CD4-positive, alpha-beta memory T cell (primary cell): ENCODE results near the gene ADAMTS3. TPM values are rescaled to one million over a fixed set of nuclear protein-coding genes. Genes with fewer than 3 reads are reported as not detected.
"Not testable (repeated sequence)": the region's sequence is repeated elsewhere in the genome, so short reads cannot be mapped to it uniquely, and the experiment has no call there.

Experiments
- CTCF ChIA-PET: fragments of 350-600 bp; sonication (Branson Sonifier 250); formaldehyde crosslinking; loops from one replicate; lab custom pipeline; 2021; ENCODE audit warnings: inconsistent platforms; ENCODE audit not compliant: partially characterized antibody; lab: Charles Lee
- POLR2A ChIA-PET: fragments of 350-600 bp; sonication (Branson Sonifier 250); formaldehyde crosslinking; loops from one replicate; lab custom pipeline; 2021; ENCODE audit not compliant: partially characterized antibody; lab: Charles Lee
- DNase-seq, 5 donors: peaks; one replicate each; pipeline versions ENCODE4 v3.0.0 to v3.0.0-alpha.2; 2020 to 2022; ENCODE audit warnings: mixed read lengths in 1 of 5
- H3K27ac ChIP-seq: one replicate; pipeline ENCODE4 v1.7.0; 2013; ENCODE audit warnings: low read depth, low read length
- H3K27me3 ChIP-seq: 2 replicates; pipeline ENCODE4 v1.7.0; 2013; ENCODE audit warnings: mild to moderate bottlenecking, low read length, moderate library complexity; ENCODE audit not compliant: insufficient read depth
- H3K36me3 ChIP-seq: 2 replicates; pipeline ENCODE4 v1.7.0; 2013; ENCODE audit warnings: mild to moderate bottlenecking, low read length, moderate library complexity; ENCODE audit not compliant: insufficient read depth
- H3K4me1 ChIP-seq: 2 replicates; pipeline ENCODE4 v1.7.0; 2013; ENCODE audit warnings: mild to moderate bottlenecking, low read length, moderate library complexity; ENCODE audit not compliant: insufficient read depth
- H3K4me3 ChIP-seq, 2 donors: one replicate each; pipeline ENCODE4 v1.7.0; 2013; ENCODE audit warnings: low read length in 2 of 2, mild to moderate bottlenecking in 1 of 2
- H3K9me3 ChIP-seq, 2 donors: one replicate each; pipeline ENCODE4 v1.7.0; 2013; ENCODE audit warnings: low read length in 2 of 2, control low read depth in 1 of 2; ENCODE audit not compliant: control insufficient read depth in 1 of 2
- H3K27ac Mint-ChIP-seq, 7 donors: one replicate each; pipeline ENCODE4 v1.8.0; 2020 to 2021; ENCODE audit warnings: mixed read lengths in 7 of 7, mild to moderate bottlenecking in 6 of 7, inconsistent platforms in 3 of 7, moderate library complexity in 3 of 7
- H3K27me3 Mint-ChIP-seq, 2 donors: one replicate each; pipeline ENCODE4 v1.8.0; 2020 to 2021; ENCODE audit warnings: mixed read lengths in 2 of 2
- H3K36me3 Mint-ChIP-seq, 2 donors: one replicate each; pipeline ENCODE4 v1.8.0; 2020 to 2021; ENCODE audit warnings: mixed read lengths in 2 of 2, inconsistent platforms in 1 of 2, mild to moderate bottlenecking in 1 of 2
- H3K4me1 Mint-ChIP-seq, 4 donors: one replicate each; pipeline ENCODE4 v1.8.0; 2020 to 2021; ENCODE audit warnings: mixed read lengths in 4 of 4, mild to moderate bottlenecking in 1 of 4
- H3K4me3 Mint-ChIP-seq, 8 donors: one replicate each; pipeline ENCODE4 v1.8.0; 2020 to 2021; ENCODE audit warnings: mixed read lengths in 8 of 8, mild to moderate bottlenecking in 7 of 8, moderate library complexity in 6 of 8, inconsistent platforms in 3 of 8
- H3K9me3 Mint-ChIP-seq, 8 donors: one replicate each; pipeline ENCODE4 v1.8.0; 2020 to 2021; ENCODE audit warnings: mixed read lengths in 8 of 8, mild to moderate bottlenecking in 5 of 8, inconsistent platforms in 3 of 8, moderate library complexity in 1 of 8
- intact Hi-C: fragments of 100-400 bp; cut with micrococcal nuclease; formaldehyde crosslinking; loops from one replicate; pipeline ENCODE4 v1.15.1; 2023
- polyA plus RNA-seq, 2 donors: library from polyadenylated mRNA; unstranded; fragments of 300-500 nt; fragmentation: Illumina TruSeq; gene quantifications; one replicate each; pipeline ENCODE4 v1.2.3, GENCODE V29; 2021
- total RNA-seq, 2 experiments: library from RNA; stranded (reverse); gene quantifications; one replicate each; pipeline ENCODE4 v1.2.3, GENCODE V29; 2021

ADAMTS3 gene
- total and polyA plus RNA-seq, 4 experiments from 2014 or later: not detected

- no peaks in the 10 kb centered on the region for H3K27me3 ChIP-seq
- H3K4me3 ChIP-seq: no peak overlapping the region
- no peak overlapping the region for H3K4me3 Mint-ChIP-seq
- H3K9me3 Mint-ChIP-seq: peaks cover 0 to 3% (median 2%) of the 10 kb centered on the region in 8 donors
- POLR2A ChIA-PET: no interaction called here
- no peak for DNase-seq
- intact Hi-C loops: no loop called here
- H3K4me1 Mint-ChIP-seq: no peaks in the 10 kb centered on the region
- no peaks in the 10 kb centered on the region for H3K9me3 ChIP-seq
- H3K36me3 ChIP-seq: no peaks in the 10 kb centered on the region
- no peak overlapping the region for H3K27ac Mint-ChIP-seq
- H3K27me3 Mint-ChIP-seq: peaks cover 0 to 4% of the 10 kb centered on the region in 2 donors
- no peaks in the 10 kb centered on the region for H3K36me3 Mint-ChIP-seq
- no peak overlapping the region for H3K27ac ChIP-seq
- no peaks in the 10 kb centered on the region for H3K4me1 ChIP-seq
- CTCF ChIA-PET: no interaction called here
Measured at GRCh38 chr4:72430988-72431387, 138.0 kb downstream of the ADAMTS3 start.

GRCh38 chr4:72430050-72430449 lies 139.0 kb downstream of the ADAMTS3 start:
- H3K9me3 ChIP-seq: no peaks in the 10 kb centered on the region
- DNase-seq: no peak
- intact Hi-C loops: no loop called here
- H3K27me3 ChIP-seq: no peaks in the 10 kb centered on the region
- ChIA-PET CTCF (no interaction called here), POLR2A (no interaction called here)
- Mint-ChIP-seq H3K4me3 (no peak overlapping the region), H3K4me1 (no peaks in the 10 kb centered on the region), H3K36me3 (no peaks in the 10 kb centered on the region), H3K27me3 (peaks cover 0 to 4% of the 10 kb centered on the region in 2 donors), H3K9me3 (peaks cover 0 to 3% (median 2%) of the 10 kb centered on the region in 8 donors), H3K27ac (no peak overlapping the region)
- no peaks in the 10 kb centered on the region for H3K36me3 ChIP-seq
- no peak overlapping the region for H3K27ac ChIP-seq
- no peak overlapping the region for H3K4me3 ChIP-seq
- H3K4me1 ChIP-seq: no peaks in the 10 kb centered on the region

GRCh38 chr4:72429397-72429889 lies 139.6 kb downstream of the ADAMTS3 start:
- H3K4me1 ChIP-seq: no peaks in the 10 kb centered on the region
- CTCF ChIA-PET: no interaction called here
- no peak overlapping the region for H3K4me3 ChIP-seq
- peaks cover 0 to 4% of the 10 kb centered on the region in 2 donors for H3K27me3 Mint-ChIP-seq
- peaks cover 0 to 2% (median 0%) of the 10 kb centered on the region in 8 donors for H3K9me3 Mint-ChIP-seq
- DNase-seq: no peak
- H3K36me3 Mint-ChIP-seq: no peaks in the 10 kb centered on the region
- intact Hi-C loops: no loop called here
- no peak overlapping the region for H3K27ac ChIP-seq
- H3K36me3 ChIP-seq: no peaks in the 10 kb centered on the region
- no peak overlapping the region for H3K4me3 Mint-ChIP-seq
- POLR2A ChIA-PET: no interaction called here
- H3K4me1 Mint-ChIP-seq: no peaks in the 10 kb centered on the region
- no peaks in the 10 kb centered on the region for H3K9me3 ChIP-seq
- no peaks in the 10 kb centered on the region for H3K27me3 ChIP-seq
- H3K27ac Mint-ChIP-seq: no peak overlapping the region

GRCh38 chr4:72427057-72427456 lies 142.0 kb downstream of the ADAMTS3 start:
- Histone ChIP-seq H3K4me1 (no peaks in the 10 kb centered on the region), H3K27me3 (no peaks in the 10 kb centered on the region), H3K4me3 (no peak overlapping the region), H3K36me3 (no peaks in the 10 kb centered on the region), H3K9me3 (no peaks in the 10 kb centered on the region), H3K27ac (no peak overlapping the region)
- H3K36me3 Mint-ChIP-seq: no peaks in the 10 kb centered on the region
- CTCF ChIA-PET: no interaction called here
- H3K9me3 Mint-ChIP-seq: peaks cover 0 to 2% (median 0%) of the 10 kb centered on the region in 8 donors
- POLR2A ChIA-PET: no interaction called here
- H3K27me3 Mint-ChIP-seq: peaks cover 0 to 2% of the 10 kb centered on the region in 2 donors
- H3K27ac Mint-ChIP-seq: no peak overlapping the region
- no peak overlapping the region for H3K4me3 Mint-ChIP-seq
- no peaks in the 10 kb centered on the region for H3K4me1 Mint-ChIP-seq
- DNase-seq: no peak
- intact Hi-C loops: no loop called here

- H3K9me3 Mint-ChIP-seq, H3K36me3 ChIP-seq, intact Hi-C loops, H3K27me3 ChIP-seq, H3K4me1 ChIP-seq, H3K4me1 Mint-ChIP-seq, CTCF ChIA-PET, POLR2A ChIA-PET, H3K4me3 ChIP-seq, H3K27me3 Mint-ChIP-seq, H3K27ac ChIP-seq, H3K27ac Mint-ChIP-seq, H3K36me3 Mint-ChIP-seq, DNase-seq, H3K4me3 Mint-ChIP-seq, H3K9me3 ChIP-seq: not testable (repeated sequence)
Measured at GRCh38 chr4:72425908-72426307, 143.1 kb downstream of the ADAMTS3 start.

- Mint-ChIP-seq H3K4me3 (no peak overlapping the region), H3K27me3 (peaks cover 0 to 2% of the 10 kb centered on the region in 2 donors), H3K27ac (no peak overlapping the region), H3K4me1 (no peaks in the 10 kb centered on the region), H3K36me3 (no peaks in the 10 kb centered on the region), H3K9me3 (peaks cover 0 to 3% (median 0%) of the 10 kb centered on the region in 8 donors)
- intact Hi-C loops: no loop called here
- no peak for DNase-seq
- no peaks in the 10 kb centered on the region for H3K27me3 ChIP-seq
- ChIA-PET POLR2A (no interaction called here), CTCF (no interaction called here)
- no peaks in the 10 kb centered on the region for H3K9me3 ChIP-seq
- no peak overlapping the region for H3K4me3 ChIP-seq
- H3K27ac ChIP-seq: no peak overlapping the region
- H3K36me3 ChIP-seq: no peaks in the 10 kb centered on the region
- no peaks in the 10 kb centered on the region for H3K4me1 ChIP-seq
Measured at GRCh38 chr4:72424006-72424405, 145.0 kb downstream of the ADAMTS3 start.

GRCh38 chr4:72422416-72422815 lies 146.6 kb downstream of the ADAMTS3 start:
- H3K36me3 Mint-ChIP-seq: no peaks in the 10 kb centered on the region
- peaks cover 0 to 3% (median 0%) of the 10 kb centered on the region in 8 donors for H3K9me3 Mint-ChIP-seq
- H3K4me1 Mint-ChIP-seq: no peaks in the 10 kb centered on the region
- CTCF ChIA-PET: no interaction called here
- no peak overlapping the region for H3K27ac Mint-ChIP-seq
- no peak overlapping the region for H3K4me3 Mint-ChIP-seq
- no peak overlapping the region for H3K27ac ChIP-seq
- no peaks in the 10 kb centered on the region for H3K9me3 ChIP-seq
- no peaks in the 10 kb centered on the region for H3K27me3 ChIP-seq
- no peak overlapping the region for H3K4me3 ChIP-seq
- H3K36me3 ChIP-seq: no peaks in the 10 kb centered on the region
- POLR2A ChIA-PET: no interaction called here
- H3K4me1 ChIP-seq: no peaks in the 10 kb centered on the region
- H3K27me3 Mint-ChIP-seq: peaks cover 0 to 2% of the 10 kb centered on the region in 2 donors
- intact Hi-C loops: no loop called here
- DNase-seq: no peak

GRCh38 chr4:72418458-72418857 lies 150.6 kb downstream of the ADAMTS3 start:
- Histone ChIP-seq H3K27ac (no peak overlapping the region), H3K9me3 (no peaks in the 10 kb centered on the region), H3K36me3 (no peaks in the 10 kb centered on the region), H3K4me3 (no peak overlapping the region), H3K4me1 (no peaks in the 10 kb centered on the region), H3K27me3 (no peaks in the 10 kb centered on the region)
- Mint-ChIP-seq H3K36me3 (no peaks in the 10 kb centered on the region), H3K4me1 (no peaks in the 10 kb centered on the region), H3K27me3 (no peaks in the 10 kb centered on the region), H3K4me3 (no peak overlapping the region), H3K9me3 (peaks cover 0 to 3% (median 0%) of the 10 kb centered on the region in 8 donors), H3K27ac (no peak overlapping the region)
- intact Hi-C loops: no loop called here
- ChIA-PET CTCF (no interaction called here), POLR2A (no interaction called here)
- no peak for DNase-seq
